ENCODE results near the gene PARVB.

Gene PARVB

GRCh38 chr22:44196731-44197131 lies 172.6 kb downstream of the PARVB start:
- H3K27me3 ChIP-seq (ENCODE audit: control insufficient read depth, insufficient read depth, low read length), result no peaks in the 10 kb centered on the region
- H3K4me1 ChIP-seq (ENCODE audit: control insufficient read depth, low read depth, low read length), result no peaks in the 10 kb centered on the region
- no peak overlapping the region for H3K27ac ChIP-seq (ENCODE audit: low read length)
- no peak overlapping the region for H3K4me3 ChIP-seq (ENCODE audit: low read length)
- no peaks in the 10 kb centered on the region for H3K36me3 ChIP-seq (ENCODE audit: control insufficient read depth, low read depth, low read length)
- H3K9me3 ChIP-seq (ENCODE audit: control insufficient read depth, low read depth, low read length), result no peaks in the 10 kb centered on the region
- no peak overlapping the region for H3K9ac ChIP-seq (ENCODE audit: low read length)

- H3K4me1 ChIP-seq (ENCODE audit: control insufficient read depth, low read depth, low read length), result no peaks in the 10 kb centered on the region
- no peak overlapping the region for H3K9ac ChIP-seq (ENCODE audit: low read length)
- H3K27ac ChIP-seq (ENCODE audit: low read length), result no peak overlapping the region
- H3K4me3 ChIP-seq (ENCODE audit: low read length), result no peak overlapping the region
- no peaks in the 10 kb centered on the region for H3K36me3 ChIP-seq (ENCODE audit: control insufficient read depth, low read depth, low read length)
- no peaks in the 10 kb centered on the region for H3K9me3 ChIP-seq (ENCODE audit: control insufficient read depth, low read depth, low read length)
- no peaks in the 10 kb centered on the region for H3K27me3 ChIP-seq (ENCODE audit: control insufficient read depth, insufficient read depth, low read length)
Measured at GRCh38 chr22:44197271-44197670, 173.2 kb downstream of the PARVB start.

- Histone ChIP-seq H3K4me1 (ENCODE audit: control insufficient read depth, low read depth, low read length) (no peaks in the 10 kb centered on the region), H3K9ac (ENCODE audit: low read length) (no peak overlapping the region), H3K4me3 (ENCODE audit: low read length) (no peak overlapping the region), H3K36me3 (ENCODE audit: control insufficient read depth, low read depth, low read length) (no peaks in the 10 kb centered on the region), H3K9me3 (ENCODE audit: control insufficient read depth, low read depth, low read length) (no peaks in the 10 kb centered on the region), H3K27me3 (ENCODE audit: control insufficient read depth, insufficient read depth, low read length) (no peaks in the 10 kb centered on the region), H3K27ac (ENCODE audit: low read length) (no peak overlapping the region)
Measured at GRCh38 chr22:44199164-44199563, 175.1 kb downstream of the PARVB start.

GRCh38 chr22:44199866-44200265 lies 175.8 kb downstream of the PARVB start:
- Histone ChIP-seq H3K27ac (ENCODE audit: low read length) (no peak overlapping the region), H3K27me3 (ENCODE audit: control insufficient read depth, insufficient read depth, low read length) (no peaks in the 10 kb centered on the region), H3K36me3 (ENCODE audit: control insufficient read depth, low read depth, low read length) (no peaks in the 10 kb centered on the region), H3K9ac (ENCODE audit: low read length) (no peak overlapping the region), H3K4me3 (ENCODE audit: low read length) (no peak overlapping the region), H3K4me1 (ENCODE audit: control insufficient read depth, low read depth, low read length) (no peaks in the 10 kb centered on the region), H3K9me3 (ENCODE audit: control insufficient read depth, low read depth, low read length) (no peaks in the 10 kb centered on the region)

GRCh38 chr22:44200451-44200850 lies 176.3 kb downstream of the PARVB start:
- H3K9ac ChIP-seq (ENCODE audit: low read length), result no peak overlapping the region

GRCh38 chr22:44200855-44201550 lies 176.9 kb downstream of the PARVB start:
- Histone ChIP-seq H3K27me3 (ENCODE audit: control insufficient read depth, insufficient read depth, low read length) (no peaks in the 10 kb centered on the region), H3K27ac (ENCODE audit: low read length) (no peak overlapping the region), H3K4me1 (ENCODE audit: control insufficient read depth, low read depth, low read length) (no peaks in the 10 kb centered on the region), H3K9me3 (ENCODE audit: control insufficient read depth, low read depth, low read length) (no peaks in the 10 kb centered on the region), H3K9ac (ENCODE audit: low read length) (no peak overlapping the region), H3K36me3 (ENCODE audit: control insufficient read depth, low read depth, low read length) (no peaks in the 10 kb centered on the region), H3K4me3 (ENCODE audit: low read length) (no peak overlapping the region)

More at GRCh38 chr22:44200451-44200850, 176.3 kb downstream of the PARVB start:
- H3K27ac ChIP-seq (ENCODE audit: low read length), result no peak overlapping the region
- H3K4me3 ChIP-seq (ENCODE audit: low read length), result no peak overlapping the region
- no peaks in the 10 kb centered on the region for H3K36me3 ChIP-seq (ENCODE audit: control insufficient read depth, low read depth, low read length)
- no peaks in the 10 kb centered on the region for H3K27me3 ChIP-seq (ENCODE audit: control insufficient read depth, insufficient read depth, low read length)
- no peaks in the 10 kb centered on the region for H3K4me1 ChIP-seq (ENCODE audit: control insufficient read depth, low read depth, low read length)
- no peaks in the 10 kb centered on the region for H3K9me3 ChIP-seq (ENCODE audit: control insufficient read depth, low read depth, low read length)

- Histone ChIP-seq H3K27ac (ENCODE audit: low read length) (no peak overlapping the region), H3K4me3 (ENCODE audit: low read length) (no peak overlapping the region), H3K27me3 (ENCODE audit: control insufficient read depth, insufficient read depth, low read length) (no peaks in the 10 kb centered on the region), H3K9ac (ENCODE audit: low read length) (no peak overlapping the region), H3K36me3 (ENCODE audit: control insufficient read depth, low read depth, low read length) (no peaks in the 10 kb centered on the region), H3K4me1 (ENCODE audit: control insufficient read depth, low read depth, low read length) (no peaks in the 10 kb centered on the region), H3K9me3 (ENCODE audit: control insufficient read depth, low read depth, low read length) (no peaks in the 10 kb centered on the region)
Measured at GRCh38 chr22:44201665-44202064, 177.6 kb downstream of the PARVB start.

- Histone ChIP-seq H3K9ac (ENCODE audit: low read length) (no peak overlapping the region), H3K27me3 (ENCODE audit: control insufficient read depth, insufficient read depth, low read length) (no peaks in the 10 kb centered on the region), H3K4me3 (ENCODE audit: low read length) (no peak overlapping the region), H3K4me1 (ENCODE audit: control insufficient read depth, low read depth, low read length) (no peaks in the 10 kb centered on the region), H3K9me3 (ENCODE audit: control insufficient read depth, low read depth, low read length) (no peaks in the 10 kb centered on the region), H3K36me3 (ENCODE audit: control insufficient read depth, low read depth, low read length) (no peaks in the 10 kb centered on the region), H3K27ac (ENCODE audit: low read length) (no peak overlapping the region)
Measured at GRCh38 chr22:44202261-44202789, 178.2 kb downstream of the PARVB start.

GRCh38 chr22:44203203-44203602 lies 179.1 kb downstream of the PARVB start:
- Histone ChIP-seq H3K36me3 (ENCODE audit: control insufficient read depth, low read depth, low read length) (no peaks in the 10 kb centered on the region), H3K9ac (ENCODE audit: low read length) (no peak overlapping the region), H3K4me3 (ENCODE audit: low read length) (no peak overlapping the region), H3K4me1 (ENCODE audit: control insufficient read depth, low read depth, low read length) (no peaks in the 10 kb centered on the region), H3K9me3 (ENCODE audit: control insufficient read depth, low read depth, low read length) (no peaks in the 10 kb centered on the region), H3K27me3 (ENCODE audit: control insufficient read depth, insufficient read depth, low read length) (no peaks in the 10 kb centered on the region), H3K27ac (ENCODE audit: low read length) (no peak overlapping the region)

- H3K9ac ChIP-seq (ENCODE audit: low read length), result no peak overlapping the region
- H3K4me3 ChIP-seq (ENCODE audit: low read length), result no peak overlapping the region
- no peaks in the 10 kb centered on the region for H3K27me3 ChIP-seq (ENCODE audit: control insufficient read depth, insufficient read depth, low read length)
- H3K27ac ChIP-seq (ENCODE audit: low read length), result no peak overlapping the region
- H3K4me1 ChIP-seq (ENCODE audit: control insufficient read depth, low read depth, low read length), result no peaks in the 10 kb centered on the region
- H3K9me3 ChIP-seq (ENCODE audit: control insufficient read depth, low read depth, low read length), result no peaks in the 10 kb centered on the region
- H3K36me3 ChIP-seq (ENCODE audit: control insufficient read depth, low read depth, low read length), result no peaks in the 10 kb centered on the region
Measured at GRCh38 chr22:44204739-44205515, 180.8 kb downstream of the PARVB start.

GRCh38 chr22:44205516-44206329 lies 181.6 kb downstream of the PARVB start:
- Histone ChIP-seq H3K9ac (ENCODE audit: low read length) (no peak overlapping the region), H3K4me1 (ENCODE audit: control insufficient read depth, low read depth, low read length) (no peaks in the 10 kb centered on the region), H3K4me3 (ENCODE audit: low read length) (no peak overlapping the region), H3K27ac (ENCODE audit: low read length) (no peak overlapping the region), H3K27me3 (ENCODE audit: control insufficient read depth, insufficient read depth, low read length) (no peaks in the 10 kb centered on the region), H3K9me3 (ENCODE audit: control insufficient read depth, low read depth, low read length) (no peaks in the 10 kb centered on the region), H3K36me3 (ENCODE audit: control insufficient read depth, low read depth, low read length) (no peaks in the 10 kb centered on the region)

Data from iPS-18a (cell line).